H9 (cell line): ENCODE results near the gene TTC3. TPM values are rescaled to one million over a fixed set of nuclear protein-coding genes. Genes with fewer than 3 reads are reported as not detected.

Experiments used
- DNase-seq: peaks from one replicate; pipeline ENCODE4 v3.0.0-alpha.2; 2017
- H2AFZ ChIP-seq: one replicate; pipeline ENCODE4 v1.6.1; 2013; ENCODE audit warnings: mild to moderate bottlenecking, low read length, control low read depth, moderate library complexity
- H2AK5ac ChIP-seq: 2 replicates; pipeline ENCODE4 v1.6.1; 2013; ENCODE audit warnings: low read length, control low read depth, mixed read lengths; ENCODE audit not compliant: insufficient read length
- H2BK120ac ChIP-seq: one replicate; pipeline ENCODE4 v1.6.1; 2013; ENCODE audit warnings: low read depth, mild to moderate bottlenecking, low read length, control low read depth, inconsistent platforms; ENCODE audit not compliant: poor library complexity, severe bottlenecking
- H2BK12ac ChIP-seq: 2 replicates; pipeline ENCODE4 v1.6.1; 2013; ENCODE audit warnings: low read length, control low read depth, mixed read lengths, low read depth; ENCODE audit not compliant: insufficient read length
- H2BK15ac ChIP-seq: 2 replicates; pipeline ENCODE4 v1.6.1; 2013; ENCODE audit warnings: low read depth, low read length, control low read depth
- H2BK20ac ChIP-seq: one replicate; pipeline ENCODE4 v1.6.1; 2013; ENCODE audit warnings: low read depth, mild to moderate bottlenecking, low read length, control low read depth, inconsistent platforms; ENCODE audit not compliant: poor library complexity, severe bottlenecking
- H2BK5ac ChIP-seq: 2 replicates; pipeline ENCODE4 v1.6.1; 2013; ENCODE audit warnings: low read length, control low read depth, mixed read lengths; ENCODE audit not compliant: insufficient read length
- H3K14ac ChIP-seq: 2 replicates; pipeline ENCODE4 v1.6.1; 2013; ENCODE audit warnings: low read length, control low read depth; ENCODE audit not compliant: insufficient read depth
- H3K18ac ChIP-seq: 2 replicates; pipeline ENCODE4 v1.6.1; 2013; ENCODE audit warnings: low read depth, mild to moderate bottlenecking, mixed read lengths, low read length, control low read depth; ENCODE audit not compliant: insufficient read length
- H3K23ac ChIP-seq: 2 replicates; pipeline ENCODE4 v1.6.1; 2013; ENCODE audit warnings: low read length, control low read depth, mixed read lengths, low read depth; ENCODE audit not compliant: insufficient read length
- H3K23me2 ChIP-seq: 2 replicates; pipeline ENCODE4 v1.6.1; 2013; ENCODE audit warnings: low read depth, mild to moderate bottlenecking, mixed read lengths, low read length, control low read depth; ENCODE audit not compliant: insufficient read length, poor library complexity, severe bottlenecking
- H3K27ac ChIP-seq: 2 replicates; pipeline ENCODE4 v1.5.1; 2013; ENCODE audit warnings: low read length, control low read depth, mixed read lengths, low read depth; ENCODE audit not compliant: insufficient read length
- H3K27me3 ChIP-seq: 2 replicates; pipeline ENCODE4 v1.6.1; 2013; ENCODE audit warnings: low read length, control low read depth, inconsistent platforms; ENCODE audit not compliant: insufficient read depth
- H3K4ac ChIP-seq: 2 replicates; pipeline ENCODE4 v1.6.1; 2013; ENCODE audit warnings: low read depth, mild to moderate bottlenecking, control low read depth, inconsistent platforms, low read length, moderate library complexity
- H3K4me1 ChIP-seq: 2 replicates; pipeline ENCODE4 v1.6.1; 2013; ENCODE audit warnings: low read length, control low read depth, inconsistent platforms; ENCODE audit not compliant: insufficient read depth
- H3K4me2 ChIP-seq: 2 replicates; pipeline ENCODE4 v1.6.1; 2013; ENCODE audit warnings: low read length, control low read depth, mixed read lengths; ENCODE audit not compliant: insufficient read length, insufficient read depth
- H3K56ac ChIP-seq: 2 replicates; pipeline ENCODE4 v1.6.1; 2013; ENCODE audit warnings: low read depth, mild to moderate bottlenecking, mixed read lengths, low read length, control low read depth; ENCODE audit not compliant: insufficient read length
- H3K79me1 ChIP-seq: 2 replicates; pipeline ENCODE4 v1.6.1; 2013; ENCODE audit warnings: low read depth, mild to moderate bottlenecking, moderate library complexity, low read length, control low read depth, inconsistent platforms; ENCODE audit not compliant: insufficient read depth, poor library complexity, severe bottlenecking
- H3K79me2 ChIP-seq: 2 replicates; pipeline ENCODE4 v1.6.1; 2013; ENCODE audit warnings: low read length, control low read depth, inconsistent platforms; ENCODE audit not compliant: insufficient read depth
- H3K9ac ChIP-seq: 2 replicates; pipeline ENCODE4 v1.6.1; 2013; ENCODE audit warnings: low read length, control low read depth, mixed read lengths; ENCODE audit not compliant: insufficient read length; ENCODE audit errors: extremely low read depth
- H3K9me3 ChIP-seq: one replicate; pipeline ENCODE4 v1.6.1; 2013; ENCODE audit warnings: low read depth, low read length, inconsistent platforms; ENCODE audit not compliant: control insufficient read depth
- H3T11ph ChIP-seq: one replicate; pipeline ENCODE4 v1.6.1; 2013; ENCODE audit warnings: mild to moderate bottlenecking, low read length, control low read depth, inconsistent platforms
- H4K20me1 ChIP-seq: one replicate; pipeline ENCODE4 v1.6.1; 2013; ENCODE audit not compliant: control insufficient read depth, insufficient read length, insufficient read depth
- H4K5ac ChIP-seq: 2 replicates; pipeline ENCODE4 v1.6.1; 2013; ENCODE audit warnings: low read depth, mild to moderate bottlenecking, mixed read lengths, low read length, control low read depth; ENCODE audit not compliant: insufficient read length
- H4K8ac ChIP-seq: replicated peaks from 2 replicates; pipeline ENCODE4 v1.6.1; 2013; ENCODE audit warnings: low read length, control low read depth, mixed read lengths, low read depth; ENCODE audit not compliant: insufficient read length
- H4K91ac ChIP-seq: 2 replicates; pipeline ENCODE4 v1.6.1; 2013; ENCODE audit warnings: low read depth, mild to moderate bottlenecking, moderate library complexity, mixed read lengths, low read length, control low read depth; ENCODE audit not compliant: insufficient read length
- H3K27ac Mint-ChIP-seq, 3 experiments: 2 replicates in 2 of 3; 3 replicates in 1 of 3; pipeline ENCODE4 v1.8.0; 2020 to 2021; ENCODE audit warnings: mixed read lengths in 3 of 3, mild to moderate bottlenecking in 1 of 3, moderate library complexity in 1 of 3
- H3K27me3 Mint-ChIP-seq: 2 replicates; pipeline ENCODE4 v1.8.0; 2021; ENCODE audit warnings: low read depth, mild to moderate bottlenecking, moderate library complexity, mixed read lengths
- H3K36me3 Mint-ChIP-seq, 3 experiments: 2 replicates in 2 of 3; 3 replicates in 1 of 3; pipeline ENCODE4 v1.8.0; 2020 to 2021; ENCODE audit warnings: low read depth in 3 of 3, mixed read lengths in 3 of 3; ENCODE audit not compliant: insufficient read depth in 1 of 3
- H3K4me1 Mint-ChIP-seq, 2 experiments: 2 replicates each; pipeline ENCODE4 v1.8.0; 2020; ENCODE audit warnings: mixed read lengths in 2 of 2
- H3K4me3 Mint-ChIP-seq, 2 experiments: 2 replicates in 1 of 2; 3 replicates in 1 of 2; pipeline ENCODE4 v1.8.0; 2020 to 2021; ENCODE audit warnings: mild to moderate bottlenecking in 2 of 2, mixed read lengths in 2 of 2, moderate library complexity in 1 of 2
- H3K9me3 Mint-ChIP-seq, 2 experiments: 2 replicates in 1 of 2; 3 replicates in 1 of 2; pipeline ENCODE4 v1.8.0; 2020; ENCODE audit warnings: mild to moderate bottlenecking in 2 of 2, mixed read lengths in 2 of 2, moderate library complexity in 1 of 2
- total RNA-seq: library from RNA; stranded (reverse); gene quantifications from 2 replicates; pipeline ENCODE4 v1.2.1, GENCODE V29; 2021
- TF ChIP-seq, protein P1 (sequence below): fragments of 200-600 bp; sonication (generic); conservative IDR thresholded peaks from 3 replicates; pipeline ENCODE4 v1.8.0; 2021; ENCODE audit warnings: antibody characterized with exemption, mild to moderate bottlenecking

The TTC3 gene
- total RNA-seq, 1 experiment from 2014 or later: 46.5 TPM

DNA sequence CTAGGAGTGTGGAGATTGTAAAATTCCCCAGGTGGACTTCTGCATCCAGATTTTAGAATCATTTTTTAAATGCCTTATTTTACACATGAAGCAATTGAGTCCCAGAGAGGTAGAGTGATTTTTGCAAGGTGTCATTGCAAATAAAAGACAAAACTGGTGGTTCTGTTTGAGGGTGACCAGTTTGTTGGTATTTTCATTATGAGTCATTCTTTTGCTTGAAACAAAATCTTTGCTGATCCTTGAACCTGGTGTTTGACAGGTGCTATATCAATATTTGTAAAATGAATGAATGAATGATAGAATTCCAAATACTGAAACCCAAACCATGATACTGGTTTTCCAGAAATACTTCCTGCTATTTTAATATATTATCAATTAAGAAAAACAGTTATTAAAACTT is 44.1 kb downstream of the TTC3 start:
- no peaks in the 10 kb centered on the region for H3K23me2 ChIP-seq
- H4K5ac ChIP-seq: no peak overlapping the region
- no peak overlapping the region for H3K4ac ChIP-seq
- no peak overlapping the region for H3K14ac ChIP-seq
- H3K56ac ChIP-seq: no peak overlapping the region
- no peaks in the 10 kb centered on the region for H3K9me3 ChIP-seq
- no peaks in the 10 kb centered on the region for H3K27me3 ChIP-seq
- Mint-ChIP-seq H3K27ac (no peak overlapping the region), H3K4me1 (peaks cover 3% of the 10 kb centered on the region in 2 experiments; a peak in 3 of 4 replicates), H3K36me3 (peaks cover 0 to 4% (median 2%) of the 10 kb centered on the region in 3 experiments; a peak in 3 of 7 replicates), H3K4me3 (no peak overlapping the region), H3K9me3 (peaks cover 6% of the 10 kb centered on the region in 2 experiments; a peak in 3 of 5 replicates), H3K27me3 (no peaks in the 10 kb centered on the region)
- no peak overlapping the region for H3K23ac ChIP-seq
- no peaks in the 10 kb centered on the region for H3K4me1 ChIP-seq
- no peak overlapping the region for H3K18ac ChIP-seq
- H2BK5ac ChIP-seq: no peak overlapping the region
- no peak overlapping the region for H3K27ac ChIP-seq
- H2BK12ac ChIP-seq: no peak overlapping the region
- no peak overlapping the region for H2AK5ac ChIP-seq
- H3K9ac ChIP-seq: no peak overlapping the region
- no peak overlapping the region for H2BK20ac ChIP-seq
- no peaks in the 10 kb centered on the region for H3K79me2 ChIP-seq
- no peak overlapping the region for H2BK120ac ChIP-seq
- no peak overlapping the region for H3T11ph ChIP-seq
- TF ChIP-seq, protein P1, sequence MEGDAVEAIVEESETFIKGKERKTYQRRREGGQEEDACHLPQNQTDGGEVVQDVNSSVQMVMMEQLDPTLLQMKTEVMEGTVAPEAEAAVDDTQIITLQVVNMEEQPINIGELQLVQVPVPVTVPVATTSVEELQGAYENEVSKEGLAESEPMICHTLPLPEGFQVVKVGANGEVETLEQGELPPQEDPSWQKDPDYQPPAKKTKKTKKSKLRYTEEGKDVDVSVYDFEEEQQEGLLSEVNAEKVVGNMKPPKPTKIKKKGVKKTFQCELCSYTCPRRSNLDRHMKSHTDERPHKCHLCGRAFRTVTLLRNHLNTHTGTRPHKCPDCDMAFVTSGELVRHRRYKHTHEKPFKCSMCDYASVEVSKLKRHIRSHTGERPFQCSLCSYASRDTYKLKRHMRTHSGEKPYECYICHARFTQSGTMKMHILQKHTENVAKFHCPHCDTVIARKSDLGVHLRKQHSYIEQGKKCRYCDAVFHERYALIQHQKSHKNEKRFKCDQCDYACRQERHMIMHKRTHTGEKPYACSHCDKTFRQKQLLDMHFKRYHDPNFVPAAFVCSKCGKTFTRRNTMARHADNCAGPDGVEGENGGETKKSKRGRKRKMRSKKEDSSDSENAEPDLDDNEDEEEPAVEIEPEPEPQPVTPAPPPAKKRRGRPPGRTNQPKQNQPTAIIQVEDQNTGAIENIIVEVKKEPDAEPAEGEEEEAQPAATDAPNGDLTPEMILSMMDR: no peak
- no peak overlapping the region for H3K4me2 ChIP-seq
- no peak overlapping the region for H2AFZ ChIP-seq
- no peak overlapping the region for H2BK15ac ChIP-seq
- no peak for DNase-seq
- no peak overlapping the region for H4K8ac ChIP-seq
- H3K79me1 ChIP-seq: no peaks in the 10 kb centered on the region
- H4K91ac ChIP-seq: no peak overlapping the region
- no peaks in the 10 kb centered on the region for H4K20me1 ChIP-seq
